Fibroblast of lung (primary cell): ENCODE data around the gene KIF26B.

ENCODE experiments used
- EZH2 ChIP-seq: IDR thresholded peaks from 2 replicates; pipeline ENCODE4 v1.5.1; 2012; ENCODE audit warnings: low read length, control low read depth, mild to moderate bottlenecking; ENCODE audit errors: missing control alignments
- TF ChIP-seq, protein P1 (sequence below), 2 donors: IDR thresholded peaks in 1 of 2; conservative IDR thresholded peaks in 1 of 2; 1 replicate in 1 of 2; 2 replicates in 1 of 2; pipeline ENCODE4 v1.5.1; 2011 to 2012; ENCODE audit warnings: low read length in 2 of 2, control low read depth in 1 of 2, inconsistent platforms in 1 of 2, low read depth in 1 of 2, mild to moderate bottlenecking in 1 of 2

DNA sequence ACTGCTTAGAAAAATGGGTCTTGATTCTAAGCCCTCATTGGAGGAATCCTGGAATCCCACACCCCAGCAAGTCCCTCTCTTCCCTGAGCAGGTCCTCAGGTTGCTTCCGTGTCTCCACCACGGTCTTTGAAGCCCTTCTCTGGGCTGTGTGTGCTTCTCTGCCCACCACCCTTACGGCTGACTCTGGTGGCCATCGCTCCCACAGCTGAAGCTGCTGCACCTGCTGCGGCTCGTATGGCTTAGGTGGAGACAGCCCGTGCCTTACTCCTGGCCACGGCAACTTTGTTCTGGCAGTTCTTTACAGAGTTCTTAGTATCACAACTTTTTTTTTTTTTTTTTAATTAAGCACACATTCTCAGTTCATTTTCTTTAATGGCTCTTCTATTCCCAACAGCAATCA, 10.9 kb upstream of the KIF26B start:
- TF ChIP-seq, protein P1, sequence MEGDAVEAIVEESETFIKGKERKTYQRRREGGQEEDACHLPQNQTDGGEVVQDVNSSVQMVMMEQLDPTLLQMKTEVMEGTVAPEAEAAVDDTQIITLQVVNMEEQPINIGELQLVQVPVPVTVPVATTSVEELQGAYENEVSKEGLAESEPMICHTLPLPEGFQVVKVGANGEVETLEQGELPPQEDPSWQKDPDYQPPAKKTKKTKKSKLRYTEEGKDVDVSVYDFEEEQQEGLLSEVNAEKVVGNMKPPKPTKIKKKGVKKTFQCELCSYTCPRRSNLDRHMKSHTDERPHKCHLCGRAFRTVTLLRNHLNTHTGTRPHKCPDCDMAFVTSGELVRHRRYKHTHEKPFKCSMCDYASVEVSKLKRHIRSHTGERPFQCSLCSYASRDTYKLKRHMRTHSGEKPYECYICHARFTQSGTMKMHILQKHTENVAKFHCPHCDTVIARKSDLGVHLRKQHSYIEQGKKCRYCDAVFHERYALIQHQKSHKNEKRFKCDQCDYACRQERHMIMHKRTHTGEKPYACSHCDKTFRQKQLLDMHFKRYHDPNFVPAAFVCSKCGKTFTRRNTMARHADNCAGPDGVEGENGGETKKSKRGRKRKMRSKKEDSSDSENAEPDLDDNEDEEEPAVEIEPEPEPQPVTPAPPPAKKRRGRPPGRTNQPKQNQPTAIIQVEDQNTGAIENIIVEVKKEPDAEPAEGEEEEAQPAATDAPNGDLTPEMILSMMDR (conservative IDR thresholded peaks at IDR 0.05 in 1 of 2, IDR thresholded peaks at IDR 0.05 in 1 of 2; ENCODE audit: low read depth in 1 of 2, low read length in 2 of 2), result no peak
- no peak for TF ChIP-seq EZH2
